GF-D8 (cell line): ENCODE data around the gene PCDHGA5.
"Not testable (repeated sequence)": the region's sequence is repeated elsewhere in the genome, so short reads cannot be mapped to it uniquely, and the experiment has no call there.

Source experiments
- DNase-seq: peaks from one replicate; lab custom pipeline; 2025; lab: John Stamatoyannopoulos, UW

The PCDHGA5 gene

GRCh38 chr5:141387557-141388311, 23.8 kb downstream of the PCDHGA5 start, which contains the start of gene PCDHGB4:
Gene PCDHGB4 (plus strand): TSS chr5:141387698. CDS start chr5:141387885, 187 bp downstream.
- DNase-seq, result not testable (repeated sequence)

- no peak for DNase-seq
Observed at GRCh38 chr5:141388661-141389060, 24.7 kb downstream of the PCDHGA5 start.

- DNase-seq, result no peak
Observed at GRCh38 chr5:141389153-141390042, 25.4 kb downstream of the PCDHGA5 start.

- no peak for DNase-seq
Observed at GRCh38 chr5:141392429-141393198, 28.7 kb downstream of the PCDHGA5 start, which contains the start of gene PCDHGA8. Gene PCDHGA8 (plus strand): TSS chr5:141392633. CDS start chr5:141392814, 181 bp downstream.

- DNase-seq, result no peak
Observed at GRCh38 chr5:141393267-141393666, 29.3 kb downstream of the PCDHGA5 start.

- not testable (repeated sequence) for DNase-seq
Observed at GRCh38 chr5:141394401-141395187, 30.6 kb downstream of the PCDHGA5 start.

GRCh38 chr5:141397756-141398551, 34.0 kb downstream of the PCDHGA5 start, which contains the start of gene PCDHGB5:
Gene PCDHGB5 (plus strand): TSS chr5:141397947. CDS start chr5:141398128, 181 bp downstream.
- DNase-seq, result not testable (repeated sequence)

- no peak for DNase-seq
Observed at GRCh38 chr5:141398608-141399007, 34.6 kb downstream of the PCDHGA5 start.

- no peak for DNase-seq
Observed at GRCh38 chr5:141399555-141400258, 35.7 kb downstream of the PCDHGA5 start.

- no peak for DNase-seq
Observed at GRCh38 chr5:141402553-141403243, 38.7 kb downstream of the PCDHGA5 start, which contains the start of gene PCDHGA9. Gene PCDHGA9 (plus strand): TSS chr5:141402778. CDS start chr5:141402953, 175 bp downstream.

GRCh38 chr5:141403387-141403786, 39.4 kb downstream of the PCDHGA5 start:
- DNase-seq, result no peak

GRCh38 chr5:141407790-141408505, 44.0 kb downstream of the PCDHGA5 start, which contains the start of gene PCDHGB6:
Gene PCDHGB6 (plus strand): TSS chr5:141408021. CDS start chr5:141408203, 182 bp downstream.
- not testable (repeated sequence) for DNase-seq

GRCh38 chr5:141409598-141410306, 45.8 kb downstream of the PCDHGA5 start:
- DNase-seq, result no peak

- no peak for DNase-seq
Observed at GRCh38 chr5:141411575-141411974, 47.6 kb downstream of the PCDHGA5 start.

- DNase-seq, result no peak
Observed at GRCh38 chr5:141412854-141413539, 49.0 kb downstream of the PCDHGA5 start, which contains the start of gene PCDHGA10. Gene PCDHGA10 (plus strand): TSS chr5:141412987. CDS start chr5:141413176, 189 bp downstream.

GRCh38 chr5:141413540-141414069, 49.6 kb downstream of the PCDHGA5 start:
- DNase-seq, result no peak
